ENCODE results near the gene ZNF215. TPM values are rescaled to one million over a fixed set of nuclear protein-coding genes. Genes with fewer than 3 reads are reported as not detected.

Gene ZNF215
- total RNA-seq, 1 experiment from 2014 or later: 12.8 TPM

- DNase-seq (ENCODE audit: low read depth, low spot score) (no peak), ATAC-seq (no peak)
- ChIA-PET POLR2A (no interaction called here), CTCF (no interaction called here)
- Histone ChIP-seq H3K36me3 (ENCODE audit: control insufficient read depth, insufficient read depth, low read length) (no peaks in the 10 kb centered on the region), H3K9me3 (ENCODE audit: control insufficient read depth, insufficient read depth, low read depth, low read length) (no peaks in the 10 kb centered on the region), H3K4me1 (ENCODE audit: control insufficient read depth, insufficient read depth, low read length) (no peaks in the 10 kb centered on the region), H3K27me3 (ENCODE audit: control insufficient read depth, insufficient read depth, low read length) (no peaks in the 10 kb centered on the region), H3K4me3 (ENCODE audit: low read depth in 2 of 2, low read length in 2 of 2) (no peak overlapping the region), H3K27ac (ENCODE audit: low read length) (no peak overlapping the region)
- BruUV-seq (replicated peaks): no TSS peak
- intact Hi-C loops (cut with micrococcal nuclease; ENCODE audit: unreplicated experiment): no loop called here
- in situ Hi-C loops (cut with HindIII; ENCODE audit: low pct_unique_long_range_greater_than_20kb, low sequenced_read_pairs): no loop called here
- TF ChIP-seq SIN3A (IDR thresholded peaks at IDR 0.05; ENCODE audit: borderline replicate concordance, insufficient read depth, low read depth, low read length): no peak
- no peak for TF ChIP-seq CTCF (IDR thresholded peaks at IDR 0.05)
- TF ChIP-seq TCF7L2 (IDR thresholded peaks at IDR 0.05; ENCODE audit: low read depth, low read length): no peak
- TF ChIP-seq, protein P1, sequence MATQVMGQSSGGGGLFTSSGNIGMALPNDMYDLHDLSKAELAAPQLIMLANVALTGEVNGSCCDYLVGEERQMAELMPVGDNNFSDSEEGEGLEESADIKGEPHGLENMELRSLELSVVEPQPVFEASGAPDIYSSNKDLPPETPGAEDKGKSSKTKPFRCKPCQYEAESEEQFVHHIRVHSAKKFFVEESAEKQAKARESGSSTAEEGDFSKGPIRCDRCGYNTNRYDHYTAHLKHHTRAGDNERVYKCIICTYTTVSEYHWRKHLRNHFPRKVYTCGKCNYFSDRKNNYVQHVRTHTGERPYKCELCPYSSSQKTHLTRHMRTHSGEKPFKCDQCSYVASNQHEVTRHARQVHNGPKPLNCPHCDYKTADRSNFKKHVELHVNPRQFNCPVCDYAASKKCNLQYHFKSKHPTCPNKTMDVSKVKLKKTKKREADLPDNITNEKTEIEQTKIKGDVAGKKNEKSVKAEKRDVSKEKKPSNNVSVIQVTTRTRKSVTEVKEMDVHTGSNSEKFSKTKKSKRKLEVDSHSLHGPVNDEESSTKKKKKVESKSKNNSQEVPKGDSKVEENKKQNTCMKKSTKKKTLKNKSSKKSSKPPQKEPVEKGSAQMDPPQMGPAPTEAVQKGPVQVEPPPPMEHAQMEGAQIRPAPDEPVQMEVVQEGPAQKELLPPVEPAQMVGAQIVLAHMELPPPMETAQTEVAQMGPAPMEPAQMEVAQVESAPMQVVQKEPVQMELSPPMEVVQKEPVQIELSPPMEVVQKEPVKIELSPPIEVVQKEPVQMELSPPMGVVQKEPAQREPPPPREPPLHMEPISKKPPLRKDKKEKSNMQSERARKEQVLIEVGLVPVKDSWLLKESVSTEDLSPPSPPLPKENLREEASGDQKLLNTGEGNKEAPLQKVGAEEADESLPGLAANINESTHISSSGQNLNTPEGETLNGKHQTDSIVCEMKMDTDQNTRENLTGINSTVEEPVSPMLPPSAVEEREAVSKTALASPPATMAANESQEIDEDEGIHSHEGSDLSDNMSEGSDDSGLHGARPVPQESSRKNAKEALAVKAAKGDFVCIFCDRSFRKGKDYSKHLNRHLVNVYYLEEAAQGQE (IDR thresholded peaks at IDR 0.05; ENCODE audit: insufficient read depth in 1 of 2, low read depth in 2 of 2, low read length in 1 of 2): no peak
- TF ChIP-seq POLR2AphosphoS5 (IDR thresholded peaks at IDR 0.05; ENCODE audit: low read depth, low read length): no peak
Observed at GRCh38 chr11:6919698-6920097, 6.5 kb upstream of the ZNF215 start.

GRCh38 chr11:6920702-6921101 lies 5.5 kb upstream of the ZNF215 start, which contains the start of gene OR2D3:
Gene OR2D3 (plus strand): TSS chr11:6921002. CDS start chr11:6921002, 0 bp downstream.
- Histone ChIP-seq H3K9me3 (ENCODE audit: control insufficient read depth, insufficient read depth, low read depth, low read length) (no peaks in the 10 kb centered on the region), H3K27ac (ENCODE audit: low read length) (no peak within 1 kb of the TSS), H3K27me3 (ENCODE audit: control insufficient read depth, insufficient read depth, low read length) (no peaks in the 10 kb centered on the region), H3K36me3 (ENCODE audit: control insufficient read depth, insufficient read depth, low read length) (no peaks in the 10 kb centered on the region), H3K4me3 (ENCODE audit: low read depth in 2 of 2, low read length in 2 of 2) (no peak within 1 kb of the TSS), H3K4me1 (ENCODE audit: control insufficient read depth, insufficient read depth, low read length) (peaks cover 4% of the 10 kb centered on the region; the same call in 1 of the 2 replicates)
- ChIA-PET CTCF (no interaction called here), POLR2A (no interaction called here)
- no peak for TF ChIP-seq SIN3A (IDR thresholded peaks at IDR 0.05; ENCODE audit: borderline replicate concordance, insufficient read depth, low read depth, low read length)
- TF ChIP-seq CTCF (IDR thresholded peaks at IDR 0.05): no peak
- TF ChIP-seq POLR2AphosphoS5 (IDR thresholded peaks at IDR 0.05; ENCODE audit: low read depth, low read length): no peak
- TF ChIP-seq TCF7L2 (IDR thresholded peaks at IDR 0.05; ENCODE audit: low read depth, low read length): no peak
- TF ChIP-seq, protein P1 (IDR thresholded peaks at IDR 0.05; ENCODE audit: insufficient read depth in 1 of 2, low read depth in 2 of 2, low read length in 1 of 2): no peak
- in situ Hi-C loops (cut with HindIII; ENCODE audit: low pct_unique_long_range_greater_than_20kb, low sequenced_read_pairs): no loop called here
- no peak for DNase-seq (ENCODE audit: low read depth, low spot score)
- intact Hi-C loops (cut with micrococcal nuclease; ENCODE audit: unreplicated experiment): no loop called here
- no peak for ATAC-seq
- no TSS peak for BruUV-seq (replicated peaks)
